Upper lobe of left lung (tissue), 6 donors: ENCODE results near the gene AURKAIP1. TPM values are rescaled to one million over a fixed set of nuclear protein-coding genes. Genes with fewer than 3 reads are reported as not detected.
A peak's percentile ranks its signal among the peaks of the same experiment; 100 is the strongest.

ENCODE experiments used
- ATAC-seq, 2 donors: fragments of 200-7000 bp; cut with Tn5 transposase; one replicate each; pipeline ENCODE4 v1.9.1; 2022; ENCODE audit warnings: mild to moderate bottlenecking in 2 of 2, moderate library complexity in 2 of 2; ENCODE audit not compliant: low FRiP score in 2 of 2
- DNase-seq, 2 donors: peaks; one replicate each; pipeline ENCODE4 v3.0.0-alpha.2; 2019 to 2020
- H3K27ac ChIP-seq, 4 donors: fragments of 200-600 bp; sonication (generic); one replicate each; pipeline ENCODE4 v1.5.1; 2016 to 2019
- H3K27me3 ChIP-seq, 4 donors: fragments of 200-600 bp; sonication (generic); one replicate each; pipeline ENCODE4 v1.5.1; 2017 to 2019
- H3K36me3 ChIP-seq, 4 donors: fragments of 200-600 bp; sonication (generic); one replicate each; pipeline ENCODE4 v1.5.1; 2016 to 2019
- H3K4me1 ChIP-seq, 4 donors: fragments of 200-600 bp; sonication (generic); one replicate each; pipeline ENCODE4 v1.5.1; 2018 to 2019
- H3K4me3 ChIP-seq, 4 donors: fragments of 200-600 bp; sonication (generic); one replicate each; pipeline ENCODE4 v1.5.1; 2017 to 2019; ENCODE audit warnings: mild to moderate bottlenecking in 2 of 4, moderate library complexity in 1 of 4
- H3K9me3 ChIP-seq, 4 donors: fragments of 200-600 bp; sonication (generic); one replicate each; pipeline ENCODE4 v1.5.1; 2018 to 2019
- CTCF ChIP-seq, 6 experiments: fragments of 450-650 bp in 4 of 6; fragments of 200-600 bp in 2 of 6; sonication (generic) in 2 of 6; IDR thresholded peaks; one replicate each; pipeline ENCODE4 v1.5.1; 2016 to 2019; ENCODE audit warnings: antibody characterized with exemption in 6 of 6
- EP300 ChIP-seq, 4 donors: sonication (generic); formaldehyde crosslinking; IDR thresholded peaks; one replicate each; pipeline ENCODE4 v1.5.1; 2017; ENCODE audit warnings: antibody characterized with exemption in 4 of 4, control low read depth in 2 of 4
- POLR2A ChIP-seq, 4 donors: fragments of 450-650 bp; IDR thresholded peaks; one replicate each; pipeline ENCODE4 v1.5.1; 2016 to 2017; ENCODE audit warnings: antibody characterized with exemption in 4 of 4, mild to moderate bottlenecking in 2 of 4
- POLR2AphosphoS5 ChIP-seq, 2 donors: sonication (generic); formaldehyde crosslinking; IDR thresholded peaks; one replicate each; pipeline ENCODE4 v1.5.1; 2017; ENCODE audit warnings: antibody characterized with exemption in 2 of 2
- WGBS, 2 donors: methylation state at CpG; one replicate each; pipeline ENCODE4 v1.1.5; 2017 to 2018; 5-methylcytosine and 5-hydroxymethylcytosine counted together
- total RNA-seq, 6 donors: library from RNA; depleted of rRNA in 4 of 6; stranded (reverse); fragments of >200 nt in 4 of 6; gene quantifications; one replicate each; pipeline versions ENCODE4 v1.1.0 to v1.2.1, GENCODE V29; 2016 to 2021
- donor health status: DM: no; HTN: no; CAD: no; lungs with moderate emphysema.
- donor health status: DM: no; HTN: yes; CAD: no; lungs with severe emphysema.

The AURKAIP1 gene
- total RNA-seq, 6 donors from 2014 or later: 76.0 to 149 (median 119) TPM

- DNase-seq: no peak
- no peaks in the 10 kb centered on the region for H3K36me3 ChIP-seq
- H3K27me3 ChIP-seq: no peaks in the 10 kb centered on the region
- no peak overlapping the region for H3K27ac ChIP-seq
- peaks cover 2 to 6% (median 6%) of the 10 kb centered on the region in 4 donors for H3K4me1 ChIP-seq
- no peaks in the 10 kb centered on the region for H3K9me3 ChIP-seq
- no peak for ATAC-seq
- TF ChIP-seq POLR2A (IDR thresholded peaks at IDR 0.05): no peak
- no peak for TF ChIP-seq POLR2AphosphoS5 (IDR thresholded peaks at IDR 0.05)
- TF ChIP-seq CTCF (IDR thresholded peaks at IDR 0.05): no peak
- no peak for TF ChIP-seq EP300 (IDR thresholded peaks at IDR 0.05)
- 83 to 95% methylated on average over 2 to 3 of the region's 3 CpGs for WGBS, 2 donors
- H3K4me3 ChIP-seq: no peak overlapping the region
These were observed 8.3 kb downstream of the AURKAIP1 start for GRCh38 chr1:1366699-1367066.

DNA sequence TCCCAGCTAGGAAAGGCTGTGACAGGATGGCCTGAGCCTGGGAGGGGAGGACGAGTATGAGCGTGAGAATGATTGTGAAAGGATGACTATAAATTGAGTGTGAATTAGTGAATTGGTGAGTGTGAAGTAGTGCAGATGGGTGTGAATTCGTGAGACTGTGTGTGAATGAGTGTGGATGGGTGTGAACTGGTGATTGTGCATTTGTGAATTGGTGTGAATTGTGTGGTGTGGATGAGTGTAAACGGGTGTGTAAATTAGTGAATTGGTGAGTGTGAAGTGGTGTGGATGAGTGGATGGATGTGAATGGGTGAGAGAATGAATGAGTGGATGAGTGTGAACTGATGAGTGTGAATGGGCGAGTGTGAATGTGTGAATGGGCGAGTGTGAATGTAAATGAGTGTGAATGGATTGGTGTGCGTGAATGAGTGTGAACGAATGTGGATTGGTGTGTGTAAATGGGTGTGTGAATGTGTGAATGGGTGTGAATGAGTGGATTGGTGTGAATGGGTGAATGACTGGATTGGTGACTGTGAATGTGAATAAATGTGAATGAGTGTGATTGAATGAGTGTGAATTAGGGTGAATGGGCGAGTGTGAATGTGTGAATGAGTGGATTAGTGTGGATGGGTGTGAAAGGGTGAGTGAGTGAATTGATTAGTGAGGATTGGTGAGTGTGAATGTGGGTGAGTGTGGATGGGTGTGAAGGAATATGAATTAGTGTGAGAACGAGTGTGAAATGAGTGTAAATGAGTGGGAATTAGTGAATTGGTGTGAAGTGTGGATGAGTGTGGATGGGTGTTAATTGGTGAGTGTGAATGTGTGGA, 8.9 kb downstream of the AURKAIP1 start:
- H3K4me3 ChIP-seq: no peak overlapping the region
- no peaks in the 10 kb centered on the region for H3K27me3 ChIP-seq
- no peak overlapping the region for H3K27ac ChIP-seq
- peaks cover 0 to 9% (median 4%) of the 10 kb centered on the region in 4 donors for H3K4me1 ChIP-seq
- no peaks in the 10 kb centered on the region for H3K9me3 ChIP-seq
- no peak for TF ChIP-seq CTCF (IDR thresholded peaks at IDR 0.05)
- no peak for TF ChIP-seq POLR2A (IDR thresholded peaks at IDR 0.05)
- no peak for TF ChIP-seq EP300 (IDR thresholded peaks at IDR 0.05)
- ATAC-seq (no peak), DNase-seq (no peak)
- WGBS, 2 donors: 74 to 82% methylated on average over 10 of the region's 10 CpGs
- no peaks in the 10 kb centered on the region for H3K36me3 ChIP-seq

- H3K4me3 ChIP-seq: no peak overlapping the region
- H3K27me3 ChIP-seq: no peaks in the 10 kb centered on the region
- no peak overlapping the region for H3K27ac ChIP-seq
- H3K9me3 ChIP-seq: no peaks in the 10 kb centered on the region
- no peak for TF ChIP-seq CTCF (IDR thresholded peaks at IDR 0.05)
- TF ChIP-seq POLR2A (IDR thresholded peaks at IDR 0.05): no peak
- TF ChIP-seq POLR2AphosphoS5 (IDR thresholded peaks at IDR 0.05): no peak
- no peak for TF ChIP-seq EP300 (IDR thresholded peaks at IDR 0.05)
- H3K4me1 ChIP-seq: peaks cover 0 to 19% (median 13%) of the 10 kb centered on the region in 4 donors
- DNase-seq: peak in 1 of 2 donors; percentile 55
- no peak for ATAC-seq
- WGBS, 2 donors: 83 to 88% methylated on average over 7 to 14 of the region's 14 CpGs
- no peaks in the 10 kb centered on the region for H3K36me3 ChIP-seq
These were observed 10.7 kb downstream of the AURKAIP1 start for GRCh38 chr1:1364266-1364665.

GRCh38 chr1:1361982-1362423, 13.0 kb downstream of the AURKAIP1 start:
- Histone ChIP-seq H3K27me3 (peaks cover 0 to 16% (median 3%) of the 10 kb centered on the region in 4 donors), H3K36me3 (no peaks in the 10 kb centered on the region), H3K4me1 (peaks cover 13 to 30% (median 21%) of the 10 kb centered on the region in 4 donors), H3K27ac (peak overlapping the region; percentile 57 to 69 (median 60)), H3K4me3 (no peak overlapping the region), H3K9me3 (no peaks in the 10 kb centered on the region)
- WGBS, 2 donors: 29 to 39% methylated on average over 11 to 13 of the region's 13 CpGs
- no peak for DNase-seq
- TF ChIP-seq CTCF (IDR thresholded peaks at IDR 0.05) (no peak), POLR2AphosphoS5 (IDR thresholded peaks at IDR 0.05) (no peak), EP300 (IDR thresholded peaks at IDR 0.05) (no peak), POLR2A (IDR thresholded peaks at IDR 0.05) (no peak)
- peak in 1 of 2 donors; percentile 58 for ATAC-seq
